Measurements from ENCODE around the gene ZNF276. TPM values are rescaled to one million over a fixed set of nuclear protein-coding genes. Genes with fewer than 3 reads are reported as not detected.
"Not testable (repeated sequence)": the region's sequence is repeated elsewhere in the genome, so short reads cannot be mapped to it uniquely, and the experiment has no call there.

The ZNF276 gene
- total RNA-seq, 1 donor from 2014 or later, result 16.2 TPM

DNA sequence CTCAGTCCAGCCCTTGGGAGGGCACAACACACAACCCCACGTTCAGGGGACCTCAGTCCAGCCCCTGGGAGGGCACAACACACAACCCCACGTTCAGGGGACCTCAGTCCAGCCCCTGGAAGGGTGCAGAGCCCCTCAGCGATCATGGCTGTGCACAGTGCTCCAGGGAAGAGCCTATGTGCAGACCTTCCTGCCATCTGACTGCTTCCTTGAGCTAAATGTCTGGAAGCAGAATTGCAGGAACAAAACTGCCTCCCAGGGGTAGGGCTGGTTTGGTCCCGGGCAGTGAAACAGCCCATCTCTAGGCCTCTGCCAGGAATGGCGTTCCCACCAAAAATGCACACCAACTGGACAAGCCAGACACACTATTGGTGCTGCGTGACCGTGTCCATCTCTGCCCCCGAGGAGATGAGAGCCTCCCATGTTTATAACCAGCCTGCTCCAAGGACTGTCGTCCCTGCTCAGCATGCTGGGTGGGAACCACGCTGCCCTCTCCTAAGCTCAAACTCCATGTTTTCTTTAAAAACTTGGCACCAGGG, 44.0 kb downstream of the ZNF276 start:
- DNase-seq (ENCODE audit: low spot score), result no peak
- TF ChIP-seq, protein P1, sequence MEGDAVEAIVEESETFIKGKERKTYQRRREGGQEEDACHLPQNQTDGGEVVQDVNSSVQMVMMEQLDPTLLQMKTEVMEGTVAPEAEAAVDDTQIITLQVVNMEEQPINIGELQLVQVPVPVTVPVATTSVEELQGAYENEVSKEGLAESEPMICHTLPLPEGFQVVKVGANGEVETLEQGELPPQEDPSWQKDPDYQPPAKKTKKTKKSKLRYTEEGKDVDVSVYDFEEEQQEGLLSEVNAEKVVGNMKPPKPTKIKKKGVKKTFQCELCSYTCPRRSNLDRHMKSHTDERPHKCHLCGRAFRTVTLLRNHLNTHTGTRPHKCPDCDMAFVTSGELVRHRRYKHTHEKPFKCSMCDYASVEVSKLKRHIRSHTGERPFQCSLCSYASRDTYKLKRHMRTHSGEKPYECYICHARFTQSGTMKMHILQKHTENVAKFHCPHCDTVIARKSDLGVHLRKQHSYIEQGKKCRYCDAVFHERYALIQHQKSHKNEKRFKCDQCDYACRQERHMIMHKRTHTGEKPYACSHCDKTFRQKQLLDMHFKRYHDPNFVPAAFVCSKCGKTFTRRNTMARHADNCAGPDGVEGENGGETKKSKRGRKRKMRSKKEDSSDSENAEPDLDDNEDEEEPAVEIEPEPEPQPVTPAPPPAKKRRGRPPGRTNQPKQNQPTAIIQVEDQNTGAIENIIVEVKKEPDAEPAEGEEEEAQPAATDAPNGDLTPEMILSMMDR (IDR thresholded peaks at IDR 0.05), result no peak
- Mint-ChIP-seq H3K27me3 (ENCODE audit: low read depth) (no peaks in the 10 kb centered on the region), H3K27ac (ENCODE audit: unreplicated experiment) (no peak overlapping the region), H3K9me3 (ENCODE audit: low read depth) (no peaks in the 10 kb centered on the region), H3K36me3 (ENCODE audit: low read depth) (no peaks in the 10 kb centered on the region), H3K4me1 (ENCODE audit: low read depth) (no peaks in the 10 kb centered on the region), H3K4me3 (ENCODE audit: unreplicated experiment) (no peak overlapping the region)

GRCh38 chr16:89770367-89770766, 49.0 kb downstream of the ZNF276 start:
- no peaks in the 10 kb centered on the region for H3K4me1 Mint-ChIP-seq (ENCODE audit: low read depth)
- peaks cover 4% of the 10 kb centered on the region for H3K36me3 Mint-ChIP-seq (ENCODE audit: low read depth)
- TF ChIP-seq, protein P1 (IDR thresholded peaks at IDR 0.05), result no peak
- H3K27ac Mint-ChIP-seq (ENCODE audit: unreplicated experiment), result no peak overlapping the region
- H3K9me3 Mint-ChIP-seq (ENCODE audit: low read depth), result no peaks in the 10 kb centered on the region
- H3K4me3 Mint-ChIP-seq (ENCODE audit: unreplicated experiment), result no peak overlapping the region
- H3K27me3 Mint-ChIP-seq (ENCODE audit: low read depth), result no peaks in the 10 kb centered on the region
- DNase-seq (ENCODE audit: low spot score), result no peak

GRCh38 chr16:89775223-89775622, 53.9 kb downstream of the ZNF276 start:
- H3K9me3 Mint-ChIP-seq (ENCODE audit: low read depth), result no peaks in the 10 kb centered on the region
- DNase-seq (ENCODE audit: low spot score), result no peak
- TF ChIP-seq, protein P1 (IDR thresholded peaks at IDR 0.05), result no peak
- H3K27ac Mint-ChIP-seq (ENCODE audit: unreplicated experiment), result no peak overlapping the region
- H3K27me3 Mint-ChIP-seq (ENCODE audit: low read depth), result no peaks in the 10 kb centered on the region
- H3K4me3 Mint-ChIP-seq (ENCODE audit: unreplicated experiment), result no peak overlapping the region
- H3K4me1 Mint-ChIP-seq (ENCODE audit: low read depth), result no peaks in the 10 kb centered on the region
- peaks cover 6% of the 10 kb centered on the region for H3K36me3 Mint-ChIP-seq (ENCODE audit: low read depth)

GRCh38 chr16:89778211-89778610, 56.9 kb downstream of the ZNF276 start:
- DNase-seq (ENCODE audit: low spot score); H3K27ac Mint-ChIP-seq (ENCODE audit: unreplicated experiment); H3K27me3 Mint-ChIP-seq (ENCODE audit: low read depth); H3K9me3 Mint-ChIP-seq (ENCODE audit: low read depth); H3K4me1 Mint-ChIP-seq (ENCODE audit: low read depth); H3K4me3 Mint-ChIP-seq (ENCODE audit: unreplicated experiment); H3K36me3 Mint-ChIP-seq (ENCODE audit: low read depth): not testable (repeated sequence)

DNA sequence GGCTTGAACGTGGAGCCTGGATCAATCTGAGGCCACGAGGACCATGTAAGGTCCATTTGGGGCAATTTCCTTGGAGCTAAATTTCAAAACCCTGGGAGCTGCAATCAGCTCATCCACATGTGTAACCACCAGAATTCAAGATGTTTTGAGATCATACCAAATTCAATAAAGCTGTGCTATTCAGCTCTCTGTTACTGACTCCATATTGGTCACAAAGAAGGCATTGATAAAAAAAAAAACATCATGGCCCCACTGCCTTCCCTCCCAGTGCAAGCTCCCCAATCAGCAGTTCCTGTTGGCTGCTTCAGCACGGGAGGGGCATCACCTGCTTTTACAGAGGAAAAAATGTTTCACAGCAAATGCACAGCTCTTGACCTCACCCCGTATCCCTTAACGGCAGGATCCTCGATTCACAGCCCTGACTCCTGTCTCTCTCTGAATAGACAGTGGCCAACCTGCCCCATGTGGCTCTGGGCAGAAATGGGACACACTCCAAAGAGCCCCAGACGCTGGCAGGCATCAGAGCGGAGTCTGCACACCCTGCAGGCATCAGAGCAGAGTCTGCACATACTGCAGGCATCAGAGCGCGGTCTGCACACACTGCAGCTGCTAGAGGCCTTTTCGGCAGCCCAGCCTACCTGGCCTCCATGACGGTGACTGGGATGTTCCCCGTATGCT, 58.0 kb downstream of the ZNF276 start:
- TF ChIP-seq, protein P1 (IDR thresholded peaks at IDR 0.05), result no peak

DNA sequence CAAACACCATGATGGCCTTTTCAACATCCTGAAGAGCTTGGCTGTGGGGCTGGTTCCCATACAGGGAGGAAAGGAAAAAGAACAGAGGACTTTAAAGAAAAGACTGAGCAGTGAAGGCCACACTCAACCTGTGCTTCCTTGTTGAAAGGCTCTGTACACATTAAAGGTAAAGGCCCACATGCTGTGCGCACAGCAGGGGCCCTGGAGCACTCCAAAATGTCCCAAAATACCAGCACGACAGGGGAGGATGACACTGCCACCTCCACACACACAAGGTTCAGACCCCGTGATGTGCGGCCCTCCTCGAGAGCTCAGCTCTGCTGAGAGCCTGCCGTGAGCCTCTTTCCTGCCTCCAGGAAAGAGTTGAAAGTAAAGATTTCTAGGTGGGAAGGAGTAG, 58.6 kb downstream of the ZNF276 start:
- H3K4me1 Mint-ChIP-seq (ENCODE audit: low read depth), result no peaks in the 10 kb centered on the region

More for the DNA sequence above, 58.0 kb downstream of the ZNF276 start:
- Mint-ChIP-seq H3K4me1 (ENCODE audit: low read depth) (no peaks in the 10 kb centered on the region), H3K27me3 (ENCODE audit: low read depth) (no peaks in the 10 kb centered on the region), H3K27ac (ENCODE audit: unreplicated experiment) (no peak overlapping the region), H3K9me3 (ENCODE audit: low read depth) (no peaks in the 10 kb centered on the region), H3K4me3 (ENCODE audit: unreplicated experiment) (no peak overlapping the region), H3K36me3 (ENCODE audit: low read depth) (peaks cover 7% of the 10 kb centered on the region)
- no peak for DNase-seq (ENCODE audit: low spot score)

More for the DNA sequence above, 58.6 kb downstream of the ZNF276 start:
- DNase-seq (ENCODE audit: low spot score), result no peak
- Mint-ChIP-seq H3K36me3 (ENCODE audit: low read depth) (peaks cover 10% of the 10 kb centered on the region), H3K9me3 (ENCODE audit: low read depth) (no peaks in the 10 kb centered on the region), H3K27me3 (ENCODE audit: low read depth) (no peaks in the 10 kb centered on the region), H3K27ac (ENCODE audit: unreplicated experiment) (no peak overlapping the region), H3K4me3 (ENCODE audit: unreplicated experiment) (no peak overlapping the region)
- TF ChIP-seq, protein P1 (IDR thresholded peaks at IDR 0.05), result no peak

Measured in chondrocyte (in vitro differentiated cells).